Astrocyte of the cerebellum (primary cell): ENCODE measurements around the gene RET.

Source experiments
- DNase-seq: peaks from one replicate; pipeline ENCODE4 v3.0.0-alpha.2; 2011; ENCODE audit warnings: low read depth
- H3K4me3 ChIP-seq: 2 replicates; pipeline ENCODE4 v1.5.1; 2011; ENCODE audit warnings: mild to moderate bottlenecking, low read depth, low read length, moderate library complexity
- CTCF ChIP-seq: IDR thresholded peaks from 2 replicates; pipeline ENCODE4 v1.5.1; 2012; ENCODE audit warnings: low read length, low read depth, moderate library complexity, mild to moderate bottlenecking; ENCODE audit errors: missing control alignments
- in situ Hi-C: cut with HindIII; loops from 2 replicates; pipeline ENCODE4 v1.10.0; 2017; ENCODE audit warnings: low sequenced_read_pairs

RET gene

GRCh38 chr10:43040482-43041256 is 36.2 kb upstream of the RET start:
- in situ Hi-C loops, result no loop called here

GRCh38 chr10:43041422-43042342 is 35.2 kb upstream of the RET start:
- no peak overlapping the region for H3K4me3 ChIP-seq
- DNase-seq, result no peak
- no peak for TF ChIP-seq CTCF
- in situ Hi-C loops, result no loop called here

More at GRCh38 chr10:43040482-43041256, 36.2 kb upstream of the RET start:
- no peak overlapping the region for H3K4me3 ChIP-seq
- no peak for TF ChIP-seq CTCF
- no peak for DNase-seq

GRCh38 chr10:43042503-43043341 is 34.1 kb upstream of the RET start:
- TF ChIP-seq CTCF, result no peak
- no peak overlapping the region for H3K4me3 ChIP-seq
- DNase-seq, result no peak
- in situ Hi-C loops, result no loop called here

GRCh38 chr10:43043342-43043772 is 33.5 kb upstream of the RET start:
- H3K4me3 ChIP-seq, result no peak overlapping the region
- no peak for DNase-seq
- in situ Hi-C loops, result no loop called here
- no peak for TF ChIP-seq CTCF

GRCh38 chr10:43043773-43044447 is 33.0 kb upstream of the RET start:
- H3K4me3 ChIP-seq, result no peak overlapping the region
- no peak for DNase-seq
- in situ Hi-C loops, result no loop called here
- no peak for TF ChIP-seq CTCF

GRCh38 chr10:43044448-43044921 is 32.4 kb upstream of the RET start:
- TF ChIP-seq CTCF, result no peak
- in situ Hi-C loops, result no loop called here
- DNase-seq, result no peak
- H3K4me3 ChIP-seq, result no peak overlapping the region
